ENCODE measurements around the gene OR11L1. TPM values are rescaled to one million over a fixed set of nuclear protein-coding genes. Genes with fewer than 3 reads are reported as not detected.
A peak's percentile ranks its signal among the peaks of the same experiment; 100 is the strongest.

Gene OR11L1
- total RNA-seq, 1 experiment from 2014 or later, result not detected

- Mint-ChIP-seq H3K36me3 (peaks cover 18% of the 10 kb centered on the region), H3K27me3 (ENCODE audit: low read depth) (peaks cover 6% of the 10 kb centered on the region), H3K27ac (no peak overlapping the region), H3K9me3 (peaks cover 25% of the 10 kb centered on the region), H3K4me1 (peaks cover 5% of the 10 kb centered on the region; the same call in 1 of the 2 replicates), H3K4me3 (no peak overlapping the region)
- CTCF ChIA-PET, result no interaction called here
- POLR2A ChIA-PET, result no interaction called here
- no peak for DNase-seq (ENCODE audit: low spot score)
- TF ChIP-seq ZNF532 (CRISPR knock-in tag; IDR thresholded peaks at IDR 0.05; ENCODE audit: borderline replicate concordance) (no peak), FOXP1 (CRISPR knock-in tag; IDR thresholded peaks at IDR 0.05; ENCODE audit: borderline replicate concordance) (no peak), NFATC4 (CRISPR knock-in tag; IDR thresholded peaks at IDR 0.05) (no peak), ZNF317 (CRISPR knock-in tag; IDR thresholded peaks at IDR 0.05; ENCODE audit: borderline replicate concordance, low read depth) (no peak), JAZF1 (CRISPR knock-in tag; IDR thresholded peaks at IDR 0.05) (no peak)
- no peak for ATAC-seq
These were observed 21.1 kb upstream of the OR11L1 start for GRCh38 chr1:247862756-247863155.

- TF ChIP-seq ZNF232 (CRISPR knock-in tag; IDR thresholded peaks at IDR 0.05), result no peak
- Mint-ChIP-seq H3K27ac (no peak overlapping the region), H3K4me3 (peak overlapping the region; percentile 72), H3K36me3 (peaks cover 15% of the 10 kb centered on the region), H3K4me1 (peaks cover 10% of the 10 kb centered on the region; the same call in 1 of the 2 replicates), H3K27me3 (ENCODE audit: low read depth) (peaks cover 16% of the 10 kb centered on the region), H3K9me3 (peaks cover 30% of the 10 kb centered on the region)
- no peak for DNase-seq (ENCODE audit: low spot score)
- ChIA-PET POLR2A (no interaction called here), CTCF (interaction anchor here (0.7 to 1.8 kb wide), 3 partner anchors 11 to 28 kb away, joined by 3 to 8 read pairs (median 5); no protein-coding TSS in a partner anchor)
- no peak for ATAC-seq
These were observed 16.4 kb upstream of the OR11L1 start for GRCh38 chr1:247857985-247858619.

- DNase-seq (ENCODE audit: low spot score) (peak; percentile 39), ATAC-seq (peak; percentile 75)
- Mint-ChIP-seq H3K27me3 (ENCODE audit: low read depth) (peaks cover 16% of the 10 kb centered on the region), H3K4me1 (peaks cover 10% of the 10 kb centered on the region; the same call in 1 of the 2 replicates), H3K36me3 (peaks cover 15% of the 10 kb centered on the region), H3K9me3 (peaks cover 24% of the 10 kb centered on the region), H3K4me3 (peak within 1 kb of the TSS; percentile 72), H3K27ac (no peak within 1 kb of the TSS)
- ChIA-PET POLR2A (no interaction called here), CTCF (interaction anchor here (0.7 to 1.8 kb wide), 4 partner anchors 10 to 79 kb away, joined by 3 to 8 read pairs (median 4); no protein-coding TSS in a partner anchor)
- TF ChIP-seq JAZF1 (CRISPR knock-in tag; IDR thresholded peaks at IDR 0.05), result no peak
- TF ChIP-seq NFE2L1 (CRISPR knock-in tag; IDR thresholded peaks at IDR 0.05), result no peak
- no peak for TF ChIP-seq ARID4B (CRISPR knock-in tag; IDR thresholded peaks at IDR 0.05; ENCODE audit: borderline replicate concordance)
- no peak for TF ChIP-seq FOXP1 (CRISPR knock-in tag; IDR thresholded peaks at IDR 0.05; ENCODE audit: borderline replicate concordance)
- TF ChIP-seq GRHL2 (CRISPR knock-in tag; IDR thresholded peaks at IDR 0.05; ENCODE audit: insufficient replicate concordance, severe bottlenecking), result no peak
- TF ChIP-seq NFYB (CRISPR knock-in tag; conservative IDR thresholded peaks at IDR 0.05; ENCODE audit: low read depth), result no peak
- no peak for TF ChIP-seq USF2 (CRISPR knock-in tag; IDR thresholded peaks at IDR 0.05)
- TF ChIP-seq ZSCAN18 (CRISPR knock-in tag; IDR thresholded peaks at IDR 0.05), result no peak
- TF ChIP-seq CTCF (IDR thresholded peaks at IDR 0.05), result peak; percentile 26; the same call in 1 of the 2 replicates
- TF ChIP-seq HMGA2 (CRISPR knock-in tag; IDR thresholded peaks at IDR 0.05), result no peak
- no peak for TF ChIP-seq ZMAT4 (CRISPR knock-in tag; IDR thresholded peaks at IDR 0.05)
These were observed 15.6 kb upstream of the OR11L1 start, which contains the start of gene TRIM58 for GRCh38 chr1:247857069-247857984. TSS of gene TRIM58 (plus strand) at chr1:247857187. CDS start at chr1:247857247, 60 bp downstream.

All from WTC11 (cell line).